HCEC 1CT (cell line): ENCODE results near the gene ZNF23.

Experiments
- DNase-seq: peaks from one replicate; pipeline ENCODE4 v3.0.0-alpha.2; 2017

Gene ZNF23

DNA sequence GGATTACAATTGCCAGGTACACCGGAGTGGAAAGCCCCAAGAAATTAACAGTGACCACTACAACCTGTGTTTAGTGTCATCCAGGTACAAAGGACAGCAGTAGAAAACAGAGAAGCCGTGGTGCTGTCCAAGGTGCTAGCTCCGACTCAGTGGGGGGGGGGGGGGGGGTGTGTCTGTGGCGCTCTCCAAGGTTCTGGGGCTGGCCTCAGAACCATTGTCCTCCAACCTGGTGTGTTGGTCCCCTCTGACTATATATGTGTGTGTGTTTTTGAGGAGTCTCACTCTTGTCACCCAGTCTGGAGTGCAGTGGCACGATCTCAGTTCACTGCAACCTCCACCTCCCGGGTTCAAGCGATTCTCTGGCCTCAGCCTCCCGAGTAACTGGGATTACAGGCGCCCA is 5.8 kb upstream of the ZNF23 start:
- DNase-seq = no peak

DNA sequence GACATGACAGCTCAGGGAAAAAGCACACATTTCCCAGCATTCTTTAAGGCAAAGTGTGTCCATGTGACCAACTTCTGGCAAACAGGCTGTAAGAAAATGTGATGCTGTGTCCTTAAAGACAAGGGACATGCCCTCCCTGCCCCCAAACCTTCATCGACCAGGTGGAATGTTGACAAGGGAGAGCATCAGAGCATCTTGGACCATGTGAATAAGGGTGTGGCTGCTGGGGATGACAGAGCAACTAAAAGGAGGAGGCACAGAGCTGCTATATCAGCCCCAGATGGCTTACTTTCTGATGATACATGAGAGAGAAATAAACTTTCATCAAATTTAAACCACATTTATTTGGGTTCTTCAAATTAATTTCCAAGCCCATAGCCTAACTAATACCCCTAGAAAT is 2.2 kb upstream of the ZNF23 start:
- no peak for DNase-seq

- DNase-seq = no peak
Measured at GRCh38 chr16:71460941-71461340, 1.1 kb downstream of the ZNF23 start.

DNA sequence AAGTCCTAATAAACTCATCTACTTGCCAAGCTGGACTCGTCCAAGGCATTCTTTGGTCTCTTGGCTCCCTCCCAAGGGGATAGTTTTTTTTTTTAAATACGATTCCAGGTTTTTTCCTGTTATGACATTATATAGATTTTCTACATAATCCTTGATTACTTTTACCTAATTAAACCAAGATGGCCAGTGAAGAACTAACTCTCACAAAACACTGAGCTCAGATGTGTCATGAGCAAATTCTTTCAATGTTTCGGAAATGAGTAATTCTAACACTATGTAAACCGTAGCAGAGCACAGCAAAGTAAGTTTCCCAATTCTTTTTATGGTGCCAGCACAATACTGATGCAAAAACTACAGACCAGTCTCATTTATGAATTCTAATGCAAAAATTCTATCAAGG is 1.8 kb downstream of the ZNF23 start:
- peak; percentile 93 for DNase-seq

DNA sequence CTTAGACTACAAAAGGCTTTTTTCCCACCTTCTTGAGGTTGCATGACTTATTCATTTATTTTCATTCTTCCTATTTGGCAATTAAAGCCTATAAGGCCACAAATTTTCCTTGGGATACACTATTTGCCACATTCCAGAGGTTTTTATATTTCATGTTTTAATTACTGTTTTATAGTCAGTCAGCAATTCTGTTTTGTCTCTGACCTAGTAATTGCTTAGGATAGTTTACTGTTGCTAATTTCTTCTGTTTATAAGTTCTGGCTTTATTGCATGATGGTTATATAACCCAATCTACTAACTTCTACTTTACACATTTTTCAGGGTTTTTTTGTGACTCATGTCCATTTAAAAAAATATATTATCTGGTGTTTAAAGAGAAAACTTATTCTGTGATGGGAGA is 2.5 kb downstream of the ZNF23 start:
- DNase-seq = no peak

DNA sequence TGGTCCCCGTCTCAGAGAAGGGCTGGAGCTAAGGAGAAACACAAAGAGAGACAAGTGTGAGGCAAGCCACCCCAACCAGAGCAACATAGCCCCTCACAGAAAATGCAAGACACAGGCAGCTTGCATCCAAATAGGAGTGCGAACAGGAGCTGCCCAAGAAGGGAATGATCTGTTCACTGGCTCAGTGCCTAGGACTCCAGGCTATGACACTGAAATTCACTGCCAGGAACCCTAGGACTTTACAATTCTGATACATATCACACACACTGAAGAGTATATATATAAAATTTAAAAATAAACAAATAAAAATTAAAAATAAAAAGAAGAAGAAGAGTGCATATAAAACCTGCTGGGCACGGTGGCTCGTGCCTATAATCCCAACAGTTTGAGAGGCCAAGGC is 5.2 kb downstream of the ZNF23 start:
- no peak for DNase-seq

GRCh38 chr16:71453036-71453435 is 9.0 kb downstream of the ZNF23 start:
- no peak for DNase-seq

DNA sequence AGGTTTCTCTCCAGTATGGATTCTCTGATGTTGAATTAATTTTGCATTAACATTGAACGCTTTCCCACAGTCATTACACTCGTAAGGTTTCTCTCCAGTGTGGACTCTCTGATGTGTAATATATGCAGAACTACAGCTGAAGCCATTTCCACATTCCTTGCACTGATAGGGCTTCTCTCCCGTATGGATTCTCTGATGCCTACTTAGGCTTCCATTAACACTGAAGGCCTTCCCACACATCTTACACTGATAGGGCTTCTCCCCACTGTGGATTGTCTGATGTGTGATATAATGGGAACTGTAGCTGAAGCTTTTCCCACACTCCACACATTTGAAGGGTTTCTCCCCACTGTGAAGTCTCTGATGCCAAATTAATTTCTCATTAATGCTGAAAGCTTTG is 13.0 kb downstream of the ZNF23 start:
- no peak for DNase-seq

DNA sequence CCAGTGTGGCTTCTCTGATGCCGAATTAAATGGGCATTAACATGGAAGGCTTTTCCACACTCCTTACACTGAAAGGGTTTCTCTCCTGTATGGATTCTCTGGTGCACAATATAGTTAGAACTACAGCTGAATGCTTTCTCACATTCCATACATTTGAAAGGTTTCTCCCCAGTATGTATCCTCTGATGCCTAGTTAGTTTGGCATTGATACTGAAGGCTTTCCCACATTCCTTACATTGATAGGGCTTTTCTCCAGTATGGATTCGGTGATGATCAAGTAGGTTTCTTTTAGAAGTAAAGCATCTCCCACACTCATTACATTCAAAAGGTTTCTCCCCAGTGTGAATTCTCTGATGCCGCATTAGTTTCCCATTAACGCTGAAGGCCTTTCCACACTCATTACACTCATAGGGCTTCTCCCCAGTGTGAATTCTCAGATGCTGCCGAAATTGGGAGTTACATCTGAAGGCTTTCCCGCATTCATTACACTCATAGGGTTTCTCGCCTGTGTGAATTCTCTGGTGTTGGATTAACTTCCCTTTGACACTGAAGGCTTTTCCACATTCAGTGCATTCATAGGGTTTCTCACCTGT is 13.7 kb downstream of the ZNF23 start:
- DNase-seq = no peak

DNA sequence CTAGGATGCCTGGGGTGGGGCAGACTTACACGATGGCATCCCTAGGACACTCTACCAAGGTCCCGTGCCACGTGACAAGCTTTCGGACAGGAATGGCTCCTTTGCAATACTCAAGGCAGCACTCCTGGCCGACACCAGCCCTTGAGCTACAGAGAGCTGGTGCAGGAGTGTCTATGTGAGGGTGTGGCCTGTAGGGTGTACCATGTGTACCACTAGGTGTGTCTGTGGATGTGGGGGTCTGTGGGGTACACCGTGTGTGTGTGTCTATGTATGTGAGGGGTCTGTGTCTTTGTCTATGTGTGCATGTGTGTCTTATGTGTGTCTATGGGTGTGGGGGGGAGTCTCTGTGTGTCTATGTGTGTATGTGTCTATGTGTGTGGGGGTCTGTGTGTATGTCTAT is 18.3 kb downstream of the ZNF23 start:
- no peak for DNase-seq

DNA sequence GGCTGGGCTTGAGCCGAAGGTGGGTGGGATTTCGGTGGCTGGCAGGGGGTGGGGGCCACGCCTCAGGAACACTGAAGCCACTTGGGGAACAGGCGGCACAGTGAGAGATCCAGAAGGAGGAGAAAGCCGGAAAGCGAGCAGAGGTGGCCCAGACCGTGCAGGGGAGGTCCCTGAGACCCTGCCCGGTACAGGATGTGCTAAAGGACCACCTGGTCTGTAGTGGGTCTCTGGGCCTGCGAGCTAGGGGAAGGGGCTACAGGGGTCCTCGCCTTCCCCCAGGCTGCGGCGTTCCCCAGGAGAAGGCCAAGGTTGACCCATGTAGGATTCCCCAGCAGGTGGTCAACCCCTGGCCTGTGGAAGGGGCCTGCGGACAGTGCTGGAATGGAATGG is 20.0 kb downstream of the ZNF23 start, which contains the start of gene TLE7:
Gene TLE7, minus strand, starts transcription at position 4 of the 390 bp plus-strand sequence. CDS start 8,730 bp downstream, outside the sequence.
- DNase-seq = no peak

DNA sequence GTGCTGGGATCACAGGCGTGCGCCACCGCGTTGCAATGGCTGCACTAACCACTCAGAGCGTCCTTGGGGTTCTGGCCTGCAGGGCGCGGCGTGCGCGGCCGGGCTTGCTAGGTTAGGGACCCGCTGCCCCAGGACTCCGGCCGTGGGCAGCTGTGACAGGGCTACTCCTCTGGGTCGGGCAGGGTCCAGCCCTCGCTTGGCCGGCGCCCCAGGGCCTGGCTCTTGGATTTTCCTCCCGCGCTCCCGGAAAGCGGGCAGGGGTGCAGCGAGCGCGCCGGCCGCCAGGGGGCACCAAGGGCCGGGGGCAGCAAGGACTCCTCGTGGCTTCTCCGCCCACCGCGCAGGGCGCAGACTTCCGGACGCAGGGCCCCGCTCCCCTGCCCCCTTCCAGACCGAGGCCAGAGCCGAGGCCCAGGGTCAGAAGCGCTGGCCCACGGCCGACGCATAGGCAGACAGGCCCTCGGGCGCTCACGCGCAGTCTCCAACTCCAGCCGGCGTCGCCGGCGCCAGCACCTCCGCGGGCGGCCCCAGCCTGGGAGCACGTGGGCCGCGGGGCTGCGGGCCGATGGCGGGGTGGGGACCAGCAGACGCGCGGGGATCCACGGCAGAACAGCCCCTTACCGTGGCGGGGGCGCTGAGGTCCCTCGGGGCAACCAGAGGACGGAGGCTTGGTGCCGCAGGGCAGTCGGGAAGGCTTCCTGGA is 20.5 kb downstream of the ZNF23 start:
- DNase-seq = no peak

GRCh38 chr16:71440669-71441347 is 21.2 kb downstream of the ZNF23 start:
- no peak for DNase-seq

DNA sequence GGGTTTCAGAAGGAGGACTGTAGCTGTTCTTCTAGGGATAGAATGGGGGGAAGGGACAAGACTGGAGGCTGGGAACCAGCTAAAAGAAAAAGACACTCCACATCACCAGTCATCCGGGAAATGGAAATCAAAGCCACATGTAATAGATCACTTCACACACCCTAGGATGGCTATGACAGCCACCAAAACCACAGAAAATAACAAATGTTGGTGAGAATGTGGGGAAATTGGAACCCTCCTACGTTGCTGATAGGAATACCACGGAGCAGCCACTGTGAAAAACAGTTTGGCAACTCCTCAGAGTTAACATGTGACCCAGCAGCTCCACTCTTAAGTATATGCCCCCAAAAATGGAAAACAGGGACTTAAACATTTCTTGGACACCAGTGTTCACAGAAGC is 22.5 kb downstream of the ZNF23 start:
- DNase-seq = no peak

GRCh38 chr16:71436473-71436872 is 25.6 kb downstream of the ZNF23 start:
- no peak for DNase-seq

DNA sequence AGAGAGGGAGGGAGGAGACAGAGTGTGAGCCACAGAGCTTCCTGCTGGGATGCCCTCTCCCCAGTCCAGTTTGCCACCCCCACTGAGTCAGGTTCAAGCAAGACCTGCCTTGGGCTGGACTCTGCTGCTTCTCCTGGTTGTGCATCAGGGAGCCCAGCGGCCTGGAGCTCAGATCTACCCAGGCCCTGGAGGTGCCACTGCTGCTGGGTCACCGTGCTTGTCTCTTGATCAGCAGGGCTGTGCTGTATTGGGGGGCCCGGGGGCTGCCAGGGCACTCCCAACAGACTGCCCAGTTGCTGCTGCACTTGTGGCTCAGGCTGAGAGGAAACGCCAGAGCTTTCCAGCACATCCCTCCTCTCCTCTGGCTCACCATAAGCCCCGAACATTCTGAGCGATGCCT is 29.1 kb downstream of the ZNF23 start:
- DNase-seq = no peak

GRCh38 chr16:71431991-71432390 is 30.1 kb downstream of the ZNF23 start:
- DNase-seq = no peak

GRCh38 chr16:71431176-71431575 is 30.9 kb downstream of the ZNF23 start:
- no peak for DNase-seq

DNA sequence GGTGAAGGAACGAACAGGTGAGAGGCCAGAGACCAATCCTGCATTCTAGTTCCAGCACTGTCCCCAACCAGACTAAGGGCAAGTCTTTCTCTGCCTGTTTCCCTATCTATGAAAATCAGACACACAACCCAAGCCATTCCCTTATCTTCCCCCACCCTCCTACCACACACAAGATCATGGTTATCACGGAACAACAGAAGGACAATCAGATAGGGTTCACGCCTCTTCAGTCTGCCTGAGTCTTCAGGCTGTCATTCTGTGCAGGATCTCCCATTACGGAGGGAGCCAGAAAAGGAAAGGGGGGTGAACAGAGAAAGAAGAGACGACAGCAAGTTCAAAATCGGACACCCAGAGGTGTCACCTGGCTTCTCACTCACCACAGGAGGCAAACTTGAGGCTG is 31.3 kb downstream of the ZNF23 start:
- DNase-seq = no peak

DNA sequence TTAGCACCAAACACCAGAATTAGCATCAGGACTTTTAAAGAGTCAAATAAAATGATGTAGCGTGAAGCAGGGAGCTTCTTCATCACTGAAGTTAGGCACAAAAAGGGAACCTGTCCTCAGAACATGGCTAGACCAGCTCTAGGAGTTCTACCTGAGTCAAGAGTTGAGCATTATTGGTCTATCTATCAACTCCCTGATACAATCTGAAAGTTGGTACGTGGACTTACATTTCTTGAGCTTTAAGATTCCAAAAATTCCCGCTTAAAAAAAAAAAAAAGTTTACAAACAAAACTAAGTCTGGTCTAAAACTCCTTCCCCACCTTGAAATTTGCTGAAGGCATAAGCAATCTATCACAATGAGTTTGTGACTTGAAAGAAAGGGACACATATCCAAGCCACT is 32.5 kb downstream of the ZNF23 start:
- no peak for DNase-seq

DNA sequence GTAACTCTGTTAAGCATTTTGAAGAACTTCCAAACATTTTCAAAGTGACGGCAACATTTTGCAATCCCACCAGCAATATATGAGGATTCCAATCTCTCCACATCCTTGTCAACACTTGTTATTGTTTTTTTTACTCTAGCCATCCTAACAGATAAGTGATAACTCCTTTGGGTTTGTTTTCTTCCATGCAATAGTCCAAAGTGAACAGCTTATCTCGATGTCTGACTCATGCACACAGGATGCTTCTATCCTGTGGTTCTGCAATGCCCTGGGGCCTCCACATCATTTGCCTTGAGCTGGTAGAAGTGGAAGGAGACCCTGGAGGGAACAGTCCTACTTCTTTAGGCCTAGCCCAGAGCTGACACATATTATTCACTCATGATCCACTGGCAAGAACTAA is 33.2 kb downstream of the ZNF23 start:
- DNase-seq = no peak

DNA sequence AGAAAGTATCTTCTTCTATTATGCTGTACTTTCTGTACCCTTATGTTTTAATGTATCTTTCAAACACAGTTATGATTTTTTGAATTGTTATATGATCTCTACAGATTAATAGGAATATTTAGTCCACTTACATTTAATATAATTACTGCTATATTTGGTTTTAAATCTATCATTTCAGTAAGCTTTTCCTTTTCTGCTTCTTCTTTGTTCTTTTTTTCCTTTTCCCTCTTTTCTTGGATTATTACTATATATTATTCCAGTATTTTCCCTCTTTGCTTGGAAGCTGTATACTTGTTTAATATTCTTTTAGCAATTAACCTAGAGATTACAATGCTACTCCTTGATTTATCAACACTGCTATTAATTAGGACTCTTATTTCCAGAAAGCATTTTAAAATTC is 33.7 kb downstream of the ZNF23 start:
- DNase-seq = no peak

GRCh38 chr16:71426880-71427615 is 35.0 kb downstream of the ZNF23 start:
- DNase-seq = no peak
